T1000 (cell line): Measurements from ENCODE around the gene ARCN1.
"Not testable (repeated sequence)": the region's sequence is repeated elsewhere in the genome, so short reads cannot be mapped to it uniquely, and the experiment has no call there.

Experiments used
- DNase-seq: peaks from one replicate; lab custom pipeline; 2025; ENCODE audit warnings: mixed read lengths; lab: John Stamatoyannopoulos, UW

ARCN1 gene

GRCh38 chr11:118544647-118545010 lies 27.6 kb upstream of the ARCN1 start:
- no peak for DNase-seq

- DNase-seq, result no peak
Measured at GRCh38 chr11:118545533-118545932, 26.7 kb upstream of the ARCN1 start.

- no peak for DNase-seq
Measured at GRCh38 chr11:118547132-118547531, 25.1 kb upstream of the ARCN1 start.

- no peak for DNase-seq
Measured at GRCh38 chr11:118552341-118552740, 19.9 kb upstream of the ARCN1 start.

GRCh38 chr11:118560806-118561205 lies 11.4 kb upstream of the ARCN1 start:
- no peak for DNase-seq

GRCh38 chr11:118565051-118565450 lies 7.2 kb upstream of the ARCN1 start:
- DNase-seq, result no peak

GRCh38 chr11:118569670-118570069 lies 2.5 kb upstream of the ARCN1 start:
- DNase-seq, result no peak

GRCh38 chr11:118570787-118571186 lies 1.4 kb upstream of the ARCN1 start:
- DNase-seq, result no peak

GRCh38 chr11:118571701-118572060 lies 528 bp upstream of the ARCN1 start:
- DNase-seq, result not testable (repeated sequence)

- DNase-seq, result no peak
Measured at GRCh38 chr11:118572981-118573550, 857 bp downstream of the ARCN1 start.

- no peak for DNase-seq
Measured at GRCh38 chr11:118574636-118575035, 2.4 kb downstream of the ARCN1 start.

GRCh38 chr11:118577995-118578394 lies 5.8 kb downstream of the ARCN1 start:
- not testable (repeated sequence) for DNase-seq

GRCh38 chr11:118581057-118581456 lies 8.8 kb downstream of the ARCN1 start:
- no peak for DNase-seq

- no peak for DNase-seq
Measured at GRCh38 chr11:118587952-118588351, 15.7 kb downstream of the ARCN1 start.

- DNase-seq, result no peak
Measured at GRCh38 chr11:118592616-118593367, 20.6 kb downstream of the ARCN1 start.

- not testable (repeated sequence) for DNase-seq
Measured at GRCh38 chr11:118594984-118595383, 22.8 kb downstream of the ARCN1 start.

GRCh38 chr11:118596224-118597146 lies 24.3 kb downstream of the ARCN1 start:
- DNase-seq, result no peak

GRCh38 chr11:118597556-118597955 lies 25.3 kb downstream of the ARCN1 start:
- DNase-seq, result no peak

GRCh38 chr11:118602331-118602730 lies 30.1 kb downstream of the ARCN1 start:
- DNase-seq, result no peak

- not testable (repeated sequence) for DNase-seq
Measured at GRCh38 chr11:118603709-118604108, 31.5 kb downstream of the ARCN1 start.

GRCh38 chr11:118604566-118604965 lies 32.4 kb downstream of the ARCN1 start:
- DNase-seq, result no peak

- DNase-seq, result no peak
Measured at GRCh38 chr11:118605116-118605867, 33.1 kb downstream of the ARCN1 start.
